CD8-positive, alpha-beta memory T cell (primary cell): ENCODE measurements around the gene FAM120A. TPM values are rescaled to one million over a fixed set of nuclear protein-coding genes. Genes with fewer than 3 reads are reported as not detected.

Experiments
- CTCF ChIA-PET: fragments of 350-600 bp; sonication (Branson Sonifier 250); formaldehyde crosslinking; loops from one replicate; lab custom pipeline; 2021; ENCODE audit warnings: antibody characterized with exemption; lab: Charles Lee
- POLR2A ChIA-PET: fragments of 350-600 bp; sonication (Branson Sonifier 250); formaldehyde crosslinking; loops from one replicate; lab custom pipeline; 2021; ENCODE audit warnings: antibody characterized with exemption; lab: Charles Lee
- DNase-seq, 5 donors: peaks; one replicate each; pipeline versions ENCODE4 v3.0.0 to v3.0.0-alpha.2; 2020 to 2022; ENCODE audit warnings: mixed read lengths in 1 of 5
- H3K27ac ChIP-seq: one replicate; pipeline ENCODE4 v1.7.0; 2013; ENCODE audit warnings: low read depth, mild to moderate bottlenecking, low read length, moderate library complexity
- H3K27me3 ChIP-seq: 2 replicates; pipeline ENCODE4 v1.7.0; 2013; ENCODE audit warnings: low read length, mild to moderate bottlenecking; ENCODE audit not compliant: insufficient read depth, poor library complexity, severe bottlenecking
- H3K36me3 ChIP-seq: 2 replicates; pipeline ENCODE4 v1.7.0; 2013; ENCODE audit warnings: mild to moderate bottlenecking, low read length, moderate library complexity; ENCODE audit not compliant: insufficient read depth
- H3K4me1 ChIP-seq: 2 replicates; pipeline ENCODE4 v1.7.0; 2013; ENCODE audit warnings: mild to moderate bottlenecking, low read length, moderate library complexity; ENCODE audit not compliant: insufficient read depth
- H3K4me3 ChIP-seq: 2 replicates; pipeline ENCODE4 v1.7.0; 2013; ENCODE audit warnings: mild to moderate bottlenecking, low read length
- H3K9me3 ChIP-seq: 2 replicates; pipeline ENCODE4 v1.7.0; 2013; ENCODE audit warnings: mild to moderate bottlenecking, low read length
- H3K27ac Mint-ChIP-seq, 8 donors: one replicate each; pipeline ENCODE4 v1.8.0; 2020 to 2021; ENCODE audit warnings: mixed read lengths in 8 of 8, mild to moderate bottlenecking in 6 of 8, inconsistent platforms in 3 of 8, moderate library complexity in 3 of 8
- H3K27me3 Mint-ChIP-seq, 2 donors: one replicate each; pipeline ENCODE4 v1.8.0; 2020 to 2021; ENCODE audit warnings: mixed read lengths in 2 of 2, mild to moderate bottlenecking in 1 of 2, moderate library complexity in 1 of 2
- H3K36me3 Mint-ChIP-seq, 3 donors: one replicate each; pipeline ENCODE4 v1.8.0; 2020 to 2021; ENCODE audit warnings: mixed read lengths in 3 of 3, inconsistent platforms in 1 of 3, mild to moderate bottlenecking in 1 of 3
- H3K4me1 Mint-ChIP-seq, 3 donors: one replicate each; pipeline ENCODE4 v1.8.0; 2020 to 2021; ENCODE audit warnings: mixed read lengths in 3 of 3, inconsistent platforms in 1 of 3, mild to moderate bottlenecking in 1 of 3
- H3K4me3 Mint-ChIP-seq, 7 donors: one replicate each; pipeline ENCODE4 v1.8.0; 2020 to 2021; ENCODE audit warnings: mixed read lengths in 7 of 7, mild to moderate bottlenecking in 6 of 7, moderate library complexity in 4 of 7, inconsistent platforms in 2 of 7
- H3K9me3 Mint-ChIP-seq, 5 donors: one replicate each; pipeline ENCODE4 v1.8.0; 2020 to 2022; ENCODE audit warnings: mixed read lengths in 5 of 5, mild to moderate bottlenecking in 3 of 5, moderate library complexity in 2 of 5, inconsistent platforms in 1 of 5
- polyA plus RNA-seq: library from polyadenylated mRNA; unstranded; fragments of 300-500 nt; fragmentation: Illumina TruSeq; gene quantifications from one replicate; pipeline ENCODE4 v1.2.3, GENCODE V29; 2021
- total RNA-seq, 2 experiments: library from RNA; stranded (reverse); gene quantifications; one replicate each; pipeline ENCODE4 v1.2.3, GENCODE V29; 2021

FAM120A gene
- total and polyA plus RNA-seq, 3 experiments from 2014 or later: 16.0 to 142 (median 140) TPM

DNA sequence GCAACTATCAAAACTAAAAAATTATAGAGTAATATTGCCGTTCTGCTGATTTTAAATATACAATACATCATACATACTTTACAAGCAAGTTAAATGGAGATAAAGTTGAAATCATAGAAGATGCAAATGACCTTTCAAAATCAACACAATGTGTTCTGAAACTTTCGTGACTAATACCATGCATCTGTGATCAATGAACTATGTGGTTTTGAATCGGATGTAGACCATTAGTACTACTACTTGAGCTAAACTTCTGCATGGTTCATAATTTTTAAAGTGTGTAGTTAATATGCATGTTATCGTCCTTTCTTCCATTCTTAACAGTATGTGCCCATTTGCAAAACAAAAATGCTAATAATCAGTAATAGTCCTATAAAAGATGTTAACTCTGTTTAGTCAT lies 113.6 kb downstream of the FAM120A start:
- no peak overlapping the region for H3K4me3 Mint-ChIP-seq
- Histone ChIP-seq H3K4me3 (no peak overlapping the region), H3K27me3 (no peaks in the 10 kb centered on the region), H3K4me1 (peaks cover 15% of the 10 kb centered on the region), H3K36me3 (peaks cover 18% of the 10 kb centered on the region), H3K27ac (no peak overlapping the region), H3K9me3 (no peaks in the 10 kb centered on the region)
- H3K27me3 Mint-ChIP-seq: no peaks in the 10 kb centered on the region
- peaks cover 0 to 43% (median 8%) of the 10 kb centered on the region in 3 donors for H3K36me3 Mint-ChIP-seq
- DNase-seq: no peak
- peaks cover 16 to 24% (median 21%) of the 10 kb centered on the region in 3 donors for H3K4me1 Mint-ChIP-seq
- H3K9me3 Mint-ChIP-seq: no peaks in the 10 kb centered on the region
- CTCF ChIA-PET: interaction anchor here (1.6 to 2.0 kb wide), 3 partner anchors 55 to 414 kb away, joined by 3 to 10 read pairs (median 4); partner anchors contain the start of gene FAM120A
- H3K27ac Mint-ChIP-seq: peak overlapping the region in 4 of 8 donors; percentile 27 to 86 (median 68)
- POLR2A ChIA-PET: interaction anchor here (2.2 kb wide), 1 partner anchor 11 kb away, joined by 19 read pairs; the partner anchor contains the start of gene PHF2

DNA sequence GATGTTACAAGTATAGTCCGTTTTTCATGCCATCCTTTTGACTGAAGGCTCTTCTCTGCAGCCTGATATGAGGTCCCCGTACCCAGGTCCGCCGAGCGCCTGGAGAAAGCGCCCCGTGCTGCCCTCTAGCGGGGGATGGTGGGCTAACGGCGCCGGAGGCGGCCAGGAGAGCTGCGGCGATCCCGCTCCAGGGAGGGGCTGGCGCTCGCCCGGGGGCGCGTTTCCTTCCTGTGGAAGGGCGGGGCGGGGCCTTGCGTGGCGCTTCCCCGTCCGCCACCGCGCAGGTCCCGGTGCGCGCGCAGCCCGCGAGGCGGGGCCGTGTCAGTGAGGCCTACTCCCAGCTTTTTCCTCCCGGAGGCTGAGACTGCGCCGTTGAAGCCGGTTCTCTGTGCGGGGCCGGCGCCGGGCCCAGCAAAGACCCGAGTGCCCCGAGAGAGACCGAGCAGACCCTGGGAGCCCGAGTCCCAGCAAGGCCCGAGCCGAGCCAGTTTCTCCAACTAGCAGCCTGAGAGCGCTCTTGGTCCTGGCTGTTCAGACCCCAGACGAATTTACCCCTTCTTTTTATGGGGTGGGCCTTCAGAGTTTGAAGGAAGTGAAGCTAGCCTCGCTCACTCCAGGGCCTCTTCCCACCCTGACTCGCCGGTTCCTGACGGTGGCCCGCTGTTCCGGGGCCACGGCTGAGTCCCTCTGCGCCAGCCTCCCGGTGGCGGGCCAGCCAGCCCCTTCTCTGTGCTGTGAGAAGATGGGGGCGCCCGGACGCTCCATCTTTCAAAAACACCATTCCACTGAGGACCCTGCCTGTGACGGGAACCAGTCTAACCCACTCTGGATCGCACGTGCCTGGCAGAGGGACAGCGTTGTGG lies 115.2 kb downstream of the FAM120A start:
- ChIA-PET CTCF (interaction anchor here (0.6 to 2.0 kb wide), 36 partner anchors 9 to 896 kb away, joined by 3 to 17 read pairs (median 4); partner anchors contain the start of genes FAM120A, FAM120AOS, IPPK and NINJ1), POLR2A (interaction anchor here (0.6 to 2.2 kb wide), 13 partner anchors 9 to 1242 kb away, joined by 3 to 19 read pairs (median 4); partner anchors contain the start of genes FAM120A, IPPK, NINJ1 and NOL8)
- peaks cover 0 to 3% (median 0%) of the 10 kb centered on the region in 5 donors for H3K9me3 Mint-ChIP-seq
- peaks cover 16 to 24% (median 21%) of the 10 kb centered on the region in 3 donors for H3K4me1 Mint-ChIP-seq
- H3K27me3 Mint-ChIP-seq: peaks cover 0 to 3% of the 10 kb centered on the region in 2 donors
- Histone ChIP-seq H3K27me3 (no peaks in the 10 kb centered on the region), H3K9me3 (no peaks in the 10 kb centered on the region), H3K27ac (peak overlapping the region; percentile 83), H3K36me3 (peaks cover 18% of the 10 kb centered on the region), H3K4me3 (peak overlapping the region; percentile 68), H3K4me1 (peaks cover 15% of the 10 kb centered on the region)
- peak overlapping the region; percentile 86 to 99 (median 94) for H3K27ac Mint-ChIP-seq
- H3K4me3 Mint-ChIP-seq: peak overlapping the region; percentile 80 to 93 (median 83)
- DNase-seq: peak; percentile 98 to 99 (median 99)
- peaks cover 0 to 35% (median 8%) of the 10 kb centered on the region in 3 donors for H3K36me3 Mint-ChIP-seq

DNA sequence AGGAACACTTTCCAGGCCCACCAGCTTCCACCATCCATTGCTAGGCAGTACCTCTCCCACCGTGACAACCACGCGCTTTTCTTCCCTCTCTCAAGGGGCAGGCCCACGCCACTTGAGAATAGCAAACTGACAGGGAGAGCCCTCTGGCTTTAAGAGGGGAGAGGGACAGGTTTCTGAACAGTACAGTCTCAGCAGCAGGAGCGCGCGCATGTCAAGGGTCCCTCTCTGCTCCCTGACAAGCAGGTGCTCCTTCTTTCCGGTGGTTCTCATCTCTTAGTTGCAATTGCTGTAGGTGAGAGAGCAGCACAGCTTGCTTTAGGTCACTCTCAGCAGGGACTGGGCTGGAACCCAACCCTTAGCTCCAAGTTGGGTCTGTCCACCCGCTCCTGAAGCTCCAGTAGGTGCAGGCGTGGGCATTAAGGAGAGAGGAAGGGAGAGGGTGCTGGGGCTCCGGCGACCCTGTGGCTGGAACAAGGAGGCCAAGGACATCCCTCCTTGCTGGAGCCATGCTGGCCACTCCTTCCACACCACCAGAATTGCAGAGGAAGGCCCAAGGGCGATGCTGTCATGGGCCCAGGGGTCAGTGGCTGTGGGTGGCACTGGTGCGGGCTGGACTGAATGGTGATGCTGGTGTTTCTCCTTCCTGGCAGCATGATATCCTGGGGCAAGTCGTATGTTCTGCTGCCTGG lies 115.9 kb downstream of the FAM120A start:
- H3K4me3 ChIP-seq: peak overlapping the region; percentile 68
- ChIA-PET POLR2A (interaction anchor here (0.5 to 2.2 kb wide), 6 partner anchors 8 to 539 kb away, joined by 4 to 19 read pairs (median 6); partner anchors contain the start of genes FAM120A and PHF2), CTCF (interaction anchor here (1.1 to 2.0 kb wide), 8 partner anchors 11 to 897 kb away, joined by 3 to 13 read pairs (median 6); partner anchors contain the start of genes FAM120A, IPPK and NINJ1)
- Mint-ChIP-seq H3K9me3 (peaks cover 0 to 3% (median 0%) of the 10 kb centered on the region in 5 donors), H3K4me3 (peak overlapping the region; percentile 80 to 93 (median 83)), H3K36me3 (peaks cover 0 to 27% (median 3%) of the 10 kb centered on the region in 3 donors), H3K4me1 (peaks cover 16 to 24% (median 21%) of the 10 kb centered on the region in 3 donors), H3K27me3 (peaks cover 0 to 3% of the 10 kb centered on the region in 2 donors), H3K27ac (peak overlapping the region; percentile 86 to 99 (median 94))
- no peaks in the 10 kb centered on the region for H3K9me3 ChIP-seq
- peaks cover 15% of the 10 kb centered on the region for H3K4me1 ChIP-seq
- peaks cover 12% of the 10 kb centered on the region for H3K36me3 ChIP-seq
- no peaks in the 10 kb centered on the region for H3K27me3 ChIP-seq
- DNase-seq: no peak
- peak overlapping the region; percentile 83 for H3K27ac ChIP-seq

DNA sequence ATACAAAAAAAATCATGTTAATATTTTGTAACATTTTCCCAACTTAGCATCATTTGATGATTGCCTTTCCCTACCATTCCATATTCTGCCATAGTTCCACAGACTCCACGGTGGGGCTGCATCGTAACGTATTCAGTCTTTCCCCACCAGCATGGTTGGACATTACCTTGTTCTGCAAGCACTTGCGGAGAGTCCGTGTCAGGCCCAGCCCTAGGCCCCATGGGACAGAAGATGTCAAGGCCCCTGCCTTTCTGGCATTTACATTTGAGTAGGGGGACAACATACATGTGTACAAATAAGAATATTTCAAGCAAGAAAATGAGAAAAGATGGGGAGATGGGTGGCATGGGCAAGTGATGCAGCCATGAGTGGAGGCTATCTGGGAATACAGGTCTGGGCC lies 116.7 kb downstream of the FAM120A start:
- Mint-ChIP-seq H3K36me3 (peaks cover 0 to 21% (median 0%) of the 10 kb centered on the region in 3 donors), H3K4me3 (peak overlapping the region in 3 of 7 donors; percentile 72 to 89 (median 81)), H3K9me3 (peaks cover 0 to 3% (median 0%) of the 10 kb centered on the region in 5 donors), H3K27me3 (peaks cover 0 to 3% of the 10 kb centered on the region in 2 donors), H3K27ac (peak overlapping the region in 1 of 8 donors; percentile 25), H3K4me1 (peaks cover 16 to 25% (median 21%) of the 10 kb centered on the region in 3 donors)
- Histone ChIP-seq H3K9me3 (no peaks in the 10 kb centered on the region), H3K36me3 (peaks cover 8% of the 10 kb centered on the region), H3K4me1 (peaks cover 15% of the 10 kb centered on the region), H3K27me3 (no peaks in the 10 kb centered on the region), H3K27ac (no peak overlapping the region), H3K4me3 (no peak overlapping the region)
- CTCF ChIA-PET: no interaction called here
- POLR2A ChIA-PET: no interaction called here
- no peak for DNase-seq

DNA sequence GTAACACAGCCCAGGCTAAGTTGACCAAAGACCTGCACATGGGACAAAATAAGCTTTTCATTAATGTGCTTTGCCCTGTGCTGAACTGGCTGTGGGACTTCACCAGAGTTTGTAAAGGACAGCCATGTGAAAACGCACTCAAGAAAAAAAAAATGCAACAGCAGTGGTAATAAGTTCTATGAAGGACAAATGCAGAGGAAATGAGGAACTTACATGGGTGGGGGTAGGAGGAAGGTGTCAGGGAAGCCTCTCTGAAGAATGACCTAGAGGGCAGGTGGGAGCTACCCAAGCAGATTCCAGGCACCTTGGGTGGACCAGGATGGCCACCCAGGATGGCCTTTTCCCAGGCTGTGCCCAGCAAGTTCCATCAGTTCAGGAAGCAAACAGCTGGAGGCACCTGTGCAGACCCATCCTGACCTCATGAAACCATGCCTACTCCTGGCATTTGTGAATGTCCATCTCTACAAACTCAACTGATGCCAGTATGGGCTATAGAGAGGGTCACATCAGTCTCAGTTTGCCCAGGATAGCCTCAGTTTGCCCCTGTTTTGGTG lies 118.2 kb downstream of the FAM120A start:
- Histone ChIP-seq H3K9me3 (no peaks in the 10 kb centered on the region), H3K36me3 (no peaks in the 10 kb centered on the region), H3K27ac (no peak overlapping the region), H3K27me3 (no peaks in the 10 kb centered on the region), H3K4me1 (peaks cover 15% of the 10 kb centered on the region), H3K4me3 (no peak overlapping the region)
- Mint-ChIP-seq H3K9me3 (peaks cover 0 to 3% (median 0%) of the 10 kb centered on the region in 5 donors), H3K27me3 (peaks cover 0 to 3% of the 10 kb centered on the region in 2 donors), H3K36me3 (peaks cover 0 to 7% (median 0%) of the 10 kb centered on the region in 3 donors), H3K27ac (peak overlapping the region in 1 of 8 donors; percentile 66), H3K4me1 (peaks cover 20 to 33% (median 24%) of the 10 kb centered on the region in 3 donors), H3K4me3 (peak overlapping the region in 1 of 7 donors; percentile 61)
- POLR2A ChIA-PET: no interaction called here
- DNase-seq: no peak
- CTCF ChIA-PET: no interaction called here

DNA sequence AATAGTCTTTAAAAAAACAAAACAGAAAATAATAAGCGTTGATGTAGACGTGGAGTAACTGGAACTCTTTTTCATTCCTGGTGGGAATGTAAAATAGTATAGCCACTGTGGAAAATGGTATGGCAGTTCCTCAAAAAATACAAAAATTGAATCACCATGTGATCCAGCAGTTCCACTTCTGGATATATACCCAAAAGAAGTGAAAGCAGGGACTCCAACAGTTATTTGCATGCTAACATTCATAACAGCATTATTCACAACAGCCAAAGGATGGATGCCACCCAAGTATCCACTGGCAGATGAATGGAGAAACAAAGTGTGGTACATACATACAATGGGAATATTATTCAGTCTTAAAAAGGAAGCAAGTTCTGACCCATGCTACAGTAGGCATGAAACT lies 120.7 kb downstream of the FAM120A start:
- Histone ChIP-seq H3K27ac (no peak overlapping the region), H3K4me3 (no peak overlapping the region), H3K9me3 (no peaks in the 10 kb centered on the region), H3K36me3 (no peaks in the 10 kb centered on the region), H3K27me3 (no peaks in the 10 kb centered on the region), H3K4me1 (peaks cover 15% of the 10 kb centered on the region)
- H3K4me1 Mint-ChIP-seq: peaks cover 18 to 30% (median 19%) of the 10 kb centered on the region in 3 donors
- peaks cover 0 to 3% (median 0%) of the 10 kb centered on the region in 5 donors for H3K9me3 Mint-ChIP-seq
- CTCF ChIA-PET: no interaction called here
- no peak for DNase-seq
- peak overlapping the region in 2 of 8 donors; percentile 16 to 72 for H3K27ac Mint-ChIP-seq
- H3K4me3 Mint-ChIP-seq: peak overlapping the region in 2 of 7 donors; percentile 10 to 98
- H3K27me3 Mint-ChIP-seq: peaks cover 0 to 6% of the 10 kb centered on the region in 2 donors
- H3K36me3 Mint-ChIP-seq: peaks cover 0 to 4% (median 0%) of the 10 kb centered on the region in 3 donors
- POLR2A ChIA-PET: no interaction called here
